Progenitor cell of endocrine pancreas (in vitro differentiated cells): ENCODE measurements around the gene FGF8. TPM values are rescaled to one million over a fixed set of nuclear protein-coding genes. Genes with fewer than 3 reads are reported as not detected.

Experiments
- DNase-seq: peaks from one replicate; pipeline ENCODE4 v3.0.0; 2021; ENCODE audit warnings: low spot score; ENCODE audit not compliant: unreplicated experiment
- H3K27ac Mint-ChIP-seq: 2 replicates; pipeline ENCODE4 v1.8.0; 2021; ENCODE audit warnings: mild to moderate bottlenecking, moderate library complexity, mixed read lengths
- H3K27me3 Mint-ChIP-seq: 2 replicates; pipeline ENCODE4 v1.8.0; 2021; ENCODE audit warnings: mixed read lengths
- H3K36me3 Mint-ChIP-seq: 2 replicates; pipeline ENCODE4 v1.8.0; 2022; ENCODE audit warnings: mixed read lengths; ENCODE audit not compliant: insufficient read depth
- H3K4me1 Mint-ChIP-seq: 2 replicates; pipeline ENCODE4 v1.8.0; 2021; ENCODE audit warnings: low read depth, mixed read lengths
- H3K4me3 Mint-ChIP-seq: 2 replicates; pipeline ENCODE4 v1.8.0; 2021; ENCODE audit warnings: low read depth, mild to moderate bottlenecking, moderate library complexity, mixed read lengths
- H3K9me3 Mint-ChIP-seq: 2 replicates; pipeline ENCODE4 v1.8.0; 2021; ENCODE audit warnings: low read depth, mixed read lengths
- total RNA-seq: library from RNA; stranded (reverse); gene quantifications from 2 replicates; pipeline ENCODE4 v1.2.1, GENCODE V29; 2021
- TF ChIP-seq, protein P1 (sequence below): fragments of 200-600 bp; sonication (generic); IDR thresholded peaks from one replicate; pipeline ENCODE4 v1.5.0; 2021; ENCODE audit warnings: antibody characterized with exemption, mild to moderate bottlenecking; ENCODE audit not compliant: unreplicated experiment

Gene FGF8
- total RNA-seq, 1 donor from 2014 or later = 0.69 TPM

DNA sequence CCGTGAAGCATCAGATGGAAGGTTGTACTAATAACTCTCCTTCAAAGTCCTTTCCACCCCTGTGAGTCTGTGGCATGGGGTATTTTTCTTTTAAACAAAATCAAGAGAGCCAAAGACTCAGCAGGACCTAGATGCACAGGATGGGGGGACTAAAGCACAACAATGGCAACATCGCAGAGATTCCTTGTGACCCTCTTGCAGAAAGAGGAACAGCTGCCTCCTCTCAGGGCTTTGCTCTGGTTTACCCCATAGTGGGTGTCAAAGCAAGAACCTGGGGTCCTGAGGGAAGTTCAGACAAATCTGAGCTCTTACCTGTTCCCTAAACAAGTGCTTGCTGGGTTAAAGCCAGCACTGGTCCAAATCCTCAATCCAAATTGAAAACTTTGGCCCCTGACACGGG lies 39.2 kb downstream of the FGF8 start:
- Mint-ChIP-seq H3K9me3 (no peaks in the 10 kb centered on the region), H3K36me3 (no peaks in the 10 kb centered on the region), H3K27me3 (peaks cover 23% of the 10 kb centered on the region), H3K27ac (no peak overlapping the region), H3K4me3 (no peak overlapping the region), H3K4me1 (no peaks in the 10 kb centered on the region)
- TF ChIP-seq, protein P1, sequence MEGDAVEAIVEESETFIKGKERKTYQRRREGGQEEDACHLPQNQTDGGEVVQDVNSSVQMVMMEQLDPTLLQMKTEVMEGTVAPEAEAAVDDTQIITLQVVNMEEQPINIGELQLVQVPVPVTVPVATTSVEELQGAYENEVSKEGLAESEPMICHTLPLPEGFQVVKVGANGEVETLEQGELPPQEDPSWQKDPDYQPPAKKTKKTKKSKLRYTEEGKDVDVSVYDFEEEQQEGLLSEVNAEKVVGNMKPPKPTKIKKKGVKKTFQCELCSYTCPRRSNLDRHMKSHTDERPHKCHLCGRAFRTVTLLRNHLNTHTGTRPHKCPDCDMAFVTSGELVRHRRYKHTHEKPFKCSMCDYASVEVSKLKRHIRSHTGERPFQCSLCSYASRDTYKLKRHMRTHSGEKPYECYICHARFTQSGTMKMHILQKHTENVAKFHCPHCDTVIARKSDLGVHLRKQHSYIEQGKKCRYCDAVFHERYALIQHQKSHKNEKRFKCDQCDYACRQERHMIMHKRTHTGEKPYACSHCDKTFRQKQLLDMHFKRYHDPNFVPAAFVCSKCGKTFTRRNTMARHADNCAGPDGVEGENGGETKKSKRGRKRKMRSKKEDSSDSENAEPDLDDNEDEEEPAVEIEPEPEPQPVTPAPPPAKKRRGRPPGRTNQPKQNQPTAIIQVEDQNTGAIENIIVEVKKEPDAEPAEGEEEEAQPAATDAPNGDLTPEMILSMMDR = no peak
- DNase-seq = no peak

DNA sequence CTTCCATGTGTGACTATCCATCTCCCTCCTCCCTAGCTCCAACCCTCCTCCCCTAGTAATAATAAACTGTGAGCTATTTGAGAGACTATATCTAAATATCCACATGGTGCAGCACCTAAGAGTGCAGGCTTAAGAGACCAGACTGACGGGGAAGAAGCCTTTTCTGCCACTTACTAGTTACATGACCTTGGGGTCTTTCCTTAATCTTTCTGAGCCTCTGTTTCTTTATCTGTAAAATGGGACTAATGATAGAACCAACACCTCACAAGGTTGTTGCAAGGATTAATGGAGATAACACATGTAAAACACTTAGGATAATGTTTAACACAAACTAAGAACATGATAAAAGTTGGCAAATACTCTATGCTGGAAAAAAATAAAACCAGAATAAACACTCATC lies 43.8 kb downstream of the FGF8 start:
- peaks cover 12% of the 10 kb centered on the region for H3K27me3 Mint-ChIP-seq

DNA sequence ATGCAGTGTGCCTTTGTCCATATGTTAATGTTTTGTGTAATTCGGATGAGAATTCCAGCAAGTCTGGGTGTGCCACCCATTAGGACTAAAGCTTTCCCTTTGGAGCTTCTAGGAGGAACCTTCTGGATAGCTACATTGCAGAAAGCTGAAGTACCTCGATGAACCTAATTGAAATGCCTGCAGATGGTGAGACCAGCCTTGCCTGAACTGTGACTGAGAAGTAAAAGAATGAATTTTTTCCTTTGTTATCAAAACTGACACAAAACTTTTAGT lies 49.9 kb downstream of the FGF8 start:
- Mint-ChIP-seq H3K27ac (peak overlapping the region; percentile 94), H3K4me3 (no peak overlapping the region), H3K27me3 (peaks cover 4% of the 10 kb centered on the region), H3K4me1 (peaks cover 29% of the 10 kb centered on the region), H3K36me3 (no peaks in the 10 kb centered on the region), H3K9me3 (no peaks in the 10 kb centered on the region)
- no peak for DNase-seq
- TF ChIP-seq, protein P1 = no peak

More for the DNA sequence above, 43.8 kb downstream of the FGF8 start:
- no peak overlapping the region for H3K27ac Mint-ChIP-seq
- H3K4me1 Mint-ChIP-seq = peaks cover 2% of the 10 kb centered on the region
- no peak overlapping the region for H3K4me3 Mint-ChIP-seq
- TF ChIP-seq, protein P1 = no peak
- DNase-seq = no peak
- no peaks in the 10 kb centered on the region for H3K9me3 Mint-ChIP-seq
- H3K36me3 Mint-ChIP-seq = no peaks in the 10 kb centered on the region

DNA sequence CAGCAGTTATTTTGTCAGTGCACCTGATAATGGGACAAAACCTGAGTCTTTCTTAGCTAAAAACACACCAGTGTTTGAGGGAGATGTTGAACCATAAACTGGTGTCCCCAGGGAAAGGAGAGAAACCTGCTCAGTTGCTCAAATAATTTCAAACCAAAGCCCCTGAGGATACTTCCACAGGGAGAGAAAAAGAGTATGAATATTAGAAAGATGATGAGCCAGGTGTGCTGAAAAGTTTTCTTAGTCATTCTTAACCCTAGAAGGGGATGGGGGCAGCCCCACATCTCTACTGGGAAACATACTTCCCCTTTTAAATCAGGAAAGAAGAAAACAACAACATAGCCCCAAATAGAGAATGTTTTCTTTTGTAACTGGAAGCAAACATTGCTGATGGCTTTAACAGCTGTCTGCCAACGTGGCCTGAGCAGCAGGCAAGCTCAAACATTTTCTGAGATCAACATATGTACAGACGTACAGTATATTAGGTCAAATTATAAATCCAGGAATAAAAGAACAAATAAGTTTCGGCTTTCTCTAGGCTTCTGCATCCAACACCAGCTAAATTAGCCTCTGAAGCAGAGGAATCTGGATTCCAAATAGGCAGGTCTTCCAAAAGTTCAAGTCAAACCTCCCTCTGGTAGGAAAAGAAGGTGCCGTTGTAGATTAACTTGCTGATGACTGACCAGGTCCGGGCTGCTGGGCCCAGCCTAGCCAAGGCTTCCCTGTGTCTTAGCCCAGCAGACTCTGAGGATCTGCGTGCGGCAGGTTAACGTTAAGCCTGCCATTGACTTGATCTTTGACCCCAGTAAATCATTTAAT lies 50.4 kb downstream of the FGF8 start:
- Mint-ChIP-seq H3K4me3 (no peak overlapping the region), H3K9me3 (no peaks in the 10 kb centered on the region), H3K27me3 (peaks cover 4% of the 10 kb centered on the region), H3K4me1 (peaks cover 29% of the 10 kb centered on the region), H3K36me3 (no peaks in the 10 kb centered on the region), H3K27ac (peak overlapping the region; percentile 94)
- no peak for DNase-seq
- TF ChIP-seq, protein P1 = no peak

DNA sequence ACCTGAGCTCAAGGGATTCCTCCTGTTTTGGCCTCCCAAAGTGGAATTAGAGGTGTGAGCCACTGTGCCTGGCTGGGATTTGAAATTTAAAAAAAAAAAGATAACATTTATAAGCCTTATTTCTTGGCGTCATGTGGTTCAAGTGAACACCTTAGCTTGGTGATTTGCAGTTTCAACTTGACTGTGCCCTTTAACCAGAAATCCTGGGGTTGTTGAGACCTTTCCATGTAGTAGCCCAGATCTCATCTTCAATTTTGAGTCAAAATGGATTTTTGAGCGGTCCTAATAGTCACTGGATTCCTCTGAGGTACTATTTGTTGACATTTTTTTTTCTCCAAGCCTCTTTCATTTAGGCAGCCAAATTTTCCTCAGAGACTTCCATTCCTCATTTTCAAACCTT lies 51.5 kb downstream of the FGF8 start:
- Mint-ChIP-seq H3K27ac (peak overlapping the region; percentile 94), H3K27me3 (peaks cover 4% of the 10 kb centered on the region), H3K36me3 (no peaks in the 10 kb centered on the region), H3K9me3 (no peaks in the 10 kb centered on the region), H3K4me1 (peaks cover 31% of the 10 kb centered on the region), H3K4me3 (no peak overlapping the region)
- DNase-seq = no peak
- TF ChIP-seq, protein P1 = no peak
